Stimulated activated CD4-positive, alpha-beta T cell treated with anti-CD3 and anti-CD28 coated beads, Interleukin-12 subunit alpha, Interleukin-12 subunit beta, amount 100 ng/mL, for 24 hours (primary cell): Measurements from ENCODE around the gene FUOM.
"Not testable (repeated sequence)": the region's sequence is repeated elsewhere in the genome, so short reads cannot be mapped to it uniquely, and the experiment has no call there.

ENCODE experiments used
- DNase-seq, 2 experiments: peaks; one replicate each; pipeline ENCODE4 v3.0.0-alpha.2; 2020; ENCODE audit warnings: low read depth in 2 of 2

Gene FUOM

GRCh38 chr10:133368153-133368552 lies 10.3 kb upstream of the FUOM start:
- no peak for DNase-seq

GRCh38 chr10:133367461-133367860 lies 9.6 kb upstream of the FUOM start:
- DNase-seq, result not testable (repeated sequence)

GRCh38 chr10:133366751-133367150 lies 8.9 kb upstream of the FUOM start:
- no peak for DNase-seq

- DNase-seq, result no peak
Measured at GRCh38 chr10:133366130-133366478, 8.3 kb upstream of the FUOM start.

- DNase-seq, result no peak
Measured at GRCh38 chr10:133365461-133366129, 7.8 kb upstream of the FUOM start.

GRCh38 chr10:133364645-133365431 lies 7.0 kb upstream of the FUOM start:
- DNase-seq, result no peak

GRCh38 chr10:133362846-133363245 lies 5.0 kb upstream of the FUOM start:
- no peak for DNase-seq

GRCh38 chr10:133361773-133362441 lies 4.1 kb upstream of the FUOM start:
- no peak for DNase-seq

GRCh38 chr10:133361227-133361626 lies 3.4 kb upstream of the FUOM start:
- DNase-seq, result no peak

GRCh38 chr10:133359972-133360610 lies 2.3 kb upstream of the FUOM start:
- no peak for DNase-seq

- no peak for DNase-seq
Measured at GRCh38 chr10:133359554-133359971, 1.7 kb upstream of the FUOM start.

GRCh38 chr10:133358925-133359310 lies 1.1 kb upstream of the FUOM start:
- DNase-seq, result no peak

GRCh38 chr10:133358162-133358924 lies 524 bp upstream of the FUOM start:
- no peak for DNase-seq

- DNase-seq, result no peak
Measured at GRCh38 chr10:133356549-133357284, 1.1 kb downstream of the FUOM start.

- no peak for DNase-seq
Measured at GRCh38 chr10:133355991-133356390, 1.8 kb downstream of the FUOM start.

GRCh38 chr10:133355266-133355665 lies 2.6 kb downstream of the FUOM start:
- DNase-seq, result no peak

- DNase-seq, result no peak
Measured at GRCh38 chr10:133354672-133355240, 3.1 kb downstream of the FUOM start.

GRCh38 chr10:133353988-133354605 lies 3.7 kb downstream of the FUOM start:
- DNase-seq, result no peak

GRCh38 chr10:133353202-133353959 lies 4.4 kb downstream of the FUOM start:
- no peak for DNase-seq
